Neutrophil (primary cell): ENCODE measurements around the gene SLC17A2.

Experiments
- H3K27ac ChIP-seq: fragments of 200-600 bp; sonication (generic); 2 replicates; pipeline ENCODE4 v1.5.1; 2016; ENCODE audit warnings: mild to moderate bottlenecking, moderate library complexity
- H3K27me3 ChIP-seq: fragments of 200-600 bp; sonication (generic); 2 replicates; pipeline ENCODE4 v1.6.0; 2016; ENCODE audit warnings: mild to moderate bottlenecking
- H3K36me3 ChIP-seq: fragments of 200-600 bp; sonication (generic); 2 replicates; pipeline ENCODE4 v1.5.1; 2017
- H3K4me1 ChIP-seq, 2 experiments: fragments of 200-600 bp in 1 of 2; sonication (generic) in 1 of 2; 1 replicate in 1 of 2; 2 replicates in 1 of 2; pipeline versions ENCODE4 v1.5.1 to v1.6.1; 2013 to 2016; ENCODE audit warnings: low read depth in 1 of 2, low read length in 1 of 2, mild to moderate bottlenecking in 1 of 2, moderate library complexity in 1 of 2; ENCODE audit not compliant: control insufficient read depth in 1 of 2, insufficient read depth in 1 of 2
- H3K4me3 ChIP-seq, 2 experiments: fragments of 200-600 bp in 1 of 2; sonication (generic) in 1 of 2; 1 replicate in 1 of 2; 2 replicates in 1 of 2; pipeline ENCODE4 v1.5.1; 2013 to 2016; ENCODE audit warnings: low read depth in 1 of 2, low read length in 1 of 2, mild to moderate bottlenecking in 1 of 2, moderate library complexity in 1 of 2
- H3K9me3 ChIP-seq: fragments of 200-600 bp; sonication (generic); 2 replicates; pipeline ENCODE4 v1.5.1; 2016
- CTCF ChIP-seq: fragments of 200-600 bp; sonication (generic); IDR thresholded peaks from 2 replicates; pipeline ENCODE4 v1.5.1; 2016; ENCODE audit warnings: antibody characterized with exemption

The SLC17A2 gene

GRCh38 chr6:25918083-25918683, 12.3 kb downstream of the SLC17A2 start:
- Histone ChIP-seq H3K9me3 (no peaks in the 10 kb centered on the region), H3K4me1 (no peaks in the 10 kb centered on the region), H3K36me3 (no peaks in the 10 kb centered on the region), H3K27me3 (no peaks in the 10 kb centered on the region), H3K4me3 (no peak overlapping the region), H3K27ac (no peak overlapping the region)
- no peak for TF ChIP-seq CTCF

- Histone ChIP-seq H3K36me3 (no peaks in the 10 kb centered on the region), H3K4me1 (no peaks in the 10 kb centered on the region), H3K27me3 (no peaks in the 10 kb centered on the region), H3K9me3 (no peaks in the 10 kb centered on the region), H3K27ac (no peak overlapping the region), H3K4me3 (no peak overlapping the region)
- no peak for TF ChIP-seq CTCF
These were observed 13.6 kb downstream of the SLC17A2 start for GRCh38 chr6:25916789-25917490.

DNA sequence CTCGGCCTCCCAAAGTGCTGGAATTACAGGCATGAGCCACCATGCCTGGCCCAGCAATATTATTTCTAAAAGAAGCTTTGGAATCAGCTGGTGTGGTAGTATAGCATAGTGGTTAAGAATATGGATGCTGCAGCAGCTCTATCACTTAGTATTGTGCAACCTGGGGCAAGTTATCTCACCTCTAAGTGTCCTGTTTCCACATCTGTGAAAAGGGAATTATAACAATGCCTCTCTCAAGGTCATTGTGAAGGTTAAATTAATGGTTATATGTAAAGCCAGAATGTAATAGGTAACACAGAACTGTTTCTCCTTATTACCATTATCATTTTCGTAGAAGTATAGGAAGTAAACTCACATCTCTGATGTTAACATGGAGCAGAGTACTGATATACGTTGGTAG, 14.2 kb downstream of the SLC17A2 start:
- no peak overlapping the region for H3K27ac ChIP-seq
- no peak for TF ChIP-seq CTCF
- H3K4me1 ChIP-seq: no peaks in the 10 kb centered on the region
- H3K4me3 ChIP-seq: no peak overlapping the region
- H3K9me3 ChIP-seq: no peaks in the 10 kb centered on the region
- H3K36me3 ChIP-seq: no peaks in the 10 kb centered on the region
- H3K27me3 ChIP-seq: no peaks in the 10 kb centered on the region

DNA sequence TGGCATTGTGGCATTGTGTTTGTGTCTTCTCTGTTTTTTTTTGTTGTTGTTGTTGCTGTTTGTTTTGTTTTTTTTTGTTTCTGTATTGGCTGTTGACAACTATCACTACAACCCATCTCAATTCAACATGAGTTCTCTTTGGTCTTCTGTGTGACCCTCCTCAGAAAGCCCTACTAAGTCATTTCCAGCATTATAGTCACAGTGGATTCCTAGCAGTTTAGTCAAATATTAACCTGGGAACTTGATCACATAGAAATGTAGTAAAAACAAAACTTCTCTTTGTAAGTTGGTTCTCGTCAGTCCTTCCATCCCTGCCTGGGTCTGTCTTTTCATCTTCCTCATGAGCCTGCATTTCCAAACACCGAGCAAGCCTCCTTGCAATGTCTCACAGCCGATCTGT, 16.8 kb downstream of the SLC17A2 start:
- Histone ChIP-seq H3K36me3 (no peaks in the 10 kb centered on the region), H3K27ac (no peak overlapping the region), H3K9me3 (no peaks in the 10 kb centered on the region), H3K4me1 (no peaks in the 10 kb centered on the region), H3K27me3 (no peaks in the 10 kb centered on the region), H3K4me3 (no peak overlapping the region)
- TF ChIP-seq CTCF: no peak

DNA sequence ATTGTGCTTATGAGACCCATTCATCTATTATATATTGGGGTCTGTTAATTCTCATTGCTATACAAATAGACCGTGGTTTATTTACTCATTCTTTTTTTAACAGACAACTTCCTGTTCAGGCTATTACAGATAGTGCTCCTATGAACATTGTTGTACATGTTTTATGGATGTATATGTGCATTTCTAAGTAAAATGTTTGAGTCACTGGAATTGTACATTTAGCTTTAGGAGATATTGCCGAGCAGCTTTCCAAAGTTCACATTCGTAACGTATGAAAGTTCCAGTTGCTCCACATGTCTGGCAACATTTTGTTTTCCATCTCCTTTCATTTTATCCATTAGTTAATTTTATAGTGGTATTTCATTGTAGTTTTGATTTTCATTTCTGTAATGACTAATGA, 19.1 kb downstream of the SLC17A2 start:
- Histone ChIP-seq H3K4me1 (no peaks in the 10 kb centered on the region), H3K27me3 (no peaks in the 10 kb centered on the region), H3K27ac (no peak overlapping the region), H3K9me3 (no peaks in the 10 kb centered on the region), H3K36me3 (no peaks in the 10 kb centered on the region), H3K4me3 (no peak overlapping the region)
- TF ChIP-seq CTCF: no peak
